Astrocyte (in vitro differentiated cells and primary cell): ENCODE data around the gene NXNL1. TPM values are rescaled to one million over a fixed set of nuclear protein-coding genes. Genes with fewer than 3 reads are reported as not detected.

ENCODE experiments used
- DNase-seq: peaks from one replicate; pipeline ENCODE4 v3.0.0-alpha.2; 2010; ENCODE audit warnings: low read depth
- FAIRE-seq: peaks from 2 replicates; lab custom pipeline; 2011; peaks lifted over from hg19 to GRCh38; lab: Jason Lieb, UNC
- H2AFZ ChIP-seq: 2 replicates; pipeline ENCODE4 v1.6.0; 2012; ENCODE audit warnings: low read depth, low read length, inconsistent platforms
- H3K27ac ChIP-seq: 2 replicates; pipeline ENCODE4 v1.5.1; 2011; ENCODE audit warnings: low read depth, low read length, inconsistent platforms
- H3K27me3 ChIP-seq: 2 replicates; pipeline ENCODE4 v1.6.0; 2011; ENCODE audit warnings: low read length, inconsistent platforms; ENCODE audit not compliant: insufficient read depth
- H3K36me3 ChIP-seq: 2 replicates; pipeline ENCODE4 v1.5.1; 2011; ENCODE audit warnings: low read length, inconsistent platforms; ENCODE audit not compliant: insufficient read depth
- H3K4me1 ChIP-seq: 2 replicates; pipeline ENCODE4 v1.5.1; 2011; ENCODE audit warnings: low read length, inconsistent platforms; ENCODE audit not compliant: insufficient read depth
- H3K4me2 ChIP-seq: 2 replicates; pipeline ENCODE4 v1.6.0; 2012; ENCODE audit warnings: low read length, inconsistent platforms
- H3K4me3 ChIP-seq: 2 replicates; pipeline ENCODE4 v1.5.1; 2011; ENCODE audit warnings: low read depth, mild to moderate bottlenecking, low read length, inconsistent platforms; ENCODE audit not compliant: insufficient read depth
- H3K79me2 ChIP-seq: 2 replicates; pipeline ENCODE4 v1.6.0; 2012; ENCODE audit warnings: mild to moderate bottlenecking, low read length, inconsistent platforms; ENCODE audit not compliant: insufficient read depth
- H3K9ac ChIP-seq: 2 replicates; pipeline ENCODE4 v1.6.0; 2012; ENCODE audit warnings: mild to moderate bottlenecking, low read length, inconsistent platforms
- H3K9me3 ChIP-seq: 2 replicates; pipeline ENCODE4 v1.5.1; 2012; ENCODE audit warnings: low read depth, mild to moderate bottlenecking, low read length, inconsistent platforms; ENCODE audit not compliant: insufficient read depth
- H4K20me1 ChIP-seq: 2 replicates; pipeline ENCODE4 v1.6.0; 2012; ENCODE audit warnings: low read length, inconsistent platforms; ENCODE audit not compliant: insufficient read depth
- H3K27ac Mint-ChIP-seq: one replicate; pipeline ENCODE4 v1.8.0; 2021; ENCODE audit warnings: mild to moderate bottlenecking, mixed read lengths; ENCODE audit not compliant: unreplicated experiment
- H3K27me3 Mint-ChIP-seq: one replicate; pipeline ENCODE4 v1.8.0; 2021; ENCODE audit warnings: low read depth, mixed read lengths; ENCODE audit not compliant: unreplicated experiment
- H3K36me3 Mint-ChIP-seq: one replicate; pipeline ENCODE4 v1.8.0; 2021; ENCODE audit warnings: low read depth, mixed read lengths; ENCODE audit not compliant: unreplicated experiment
- H3K4me1 Mint-ChIP-seq: one replicate; pipeline ENCODE4 v1.8.0; 2021; ENCODE audit warnings: low read depth, mixed read lengths; ENCODE audit not compliant: unreplicated experiment
- H3K4me3 Mint-ChIP-seq: one replicate; pipeline ENCODE4 v1.8.0; 2021; ENCODE audit warnings: mild to moderate bottlenecking, moderate library complexity, mixed read lengths; ENCODE audit not compliant: unreplicated experiment
- H3K9me3 Mint-ChIP-seq: one replicate; pipeline ENCODE4 v1.8.0; 2021; ENCODE audit warnings: mild to moderate bottlenecking, mixed read lengths; ENCODE audit not compliant: unreplicated experiment
- CTCF ChIP-seq: IDR thresholded peaks from 2 replicates; pipeline ENCODE4 v1.5.1; 2011; ENCODE audit warnings: low read depth, mild to moderate bottlenecking, inconsistent platforms, low read length, moderate library complexity; ENCODE audit not compliant: insufficient read depth
- EZH2 ChIP-seq: IDR thresholded peaks from 2 replicates; pipeline ENCODE4 v1.6.1; 2012; ENCODE audit warnings: mild to moderate bottlenecking, low read length, inconsistent platforms; ENCODE audit not compliant: insufficient read depth
- total RNA-seq: library from RNA; stranded (reverse); gene quantifications from 2 replicates; pipeline ENCODE4 v1.2.1, GENCODE V29; 2021

Gene NXNL1
- total RNA-seq, 1 donor from 2014 or later: not detected

DNA sequence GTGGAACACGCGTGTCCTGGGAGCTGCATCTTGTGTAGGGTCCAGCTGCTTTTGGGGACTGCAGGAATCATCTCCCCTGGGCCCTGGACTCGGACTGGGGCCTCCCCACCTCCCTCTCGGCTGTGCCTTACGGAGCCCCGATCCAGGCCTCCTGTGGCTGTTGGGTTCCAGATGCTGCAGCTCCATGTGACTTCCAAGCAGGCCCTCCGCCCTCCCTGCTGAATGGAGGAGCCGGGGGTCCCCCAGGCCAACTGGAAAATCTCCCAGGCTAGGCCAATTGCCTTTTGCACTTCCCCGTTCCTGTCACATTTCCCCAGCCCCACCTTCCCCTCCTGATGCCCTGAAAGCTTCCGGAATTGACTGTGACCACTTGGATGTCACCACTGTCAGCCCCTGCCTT is 44.5 kb upstream of the NXNL1 start:
- H3K36me3 Mint-ChIP-seq: peaks cover 26% of the 10 kb centered on the region
- Histone ChIP-seq H3K79me2 (peaks cover 30% of the 10 kb centered on the region), H3K4me2 (no peak overlapping the region), H4K20me1 (peaks cover 16% of the 10 kb centered on the region), H2AFZ (no peak overlapping the region), H3K9ac (no peak overlapping the region), H3K27ac (no peak overlapping the region), H3K4me3 (no peak overlapping the region), H3K9me3 (no peaks in the 10 kb centered on the region), H3K4me1 (peaks cover 4% of the 10 kb centered on the region), H3K36me3 (no peaks in the 10 kb centered on the region), H3K27me3 (no peaks in the 10 kb centered on the region)
- H3K4me1 Mint-ChIP-seq: peaks cover 11% of the 10 kb centered on the region
- no peak for TF ChIP-seq EZH2
- no peak for TF ChIP-seq CTCF
- DNase-seq (no peak), FAIRE-seq (no peak)
- H3K4me3 Mint-ChIP-seq: peak overlapping the region; percentile 31
- no peaks in the 10 kb centered on the region for H3K27me3 Mint-ChIP-seq
- peaks cover 7% of the 10 kb centered on the region for H3K9me3 Mint-ChIP-seq
- H3K27ac Mint-ChIP-seq: no peak overlapping the region

- Mint-ChIP-seq H3K4me1 (peaks cover 13% of the 10 kb centered on the region), H3K9me3 (peaks cover 3% of the 10 kb centered on the region), H3K27me3 (no peaks in the 10 kb centered on the region), H3K27ac (no peak overlapping the region), H3K36me3 (peaks cover 23% of the 10 kb centered on the region), H3K4me3 (no peak overlapping the region)
- no peaks in the 10 kb centered on the region for H3K9me3 ChIP-seq
- H3K36me3 ChIP-seq: no peaks in the 10 kb centered on the region
- H3K4me1 ChIP-seq: peaks cover 9% of the 10 kb centered on the region
- H4K20me1 ChIP-seq: peaks cover 23% of the 10 kb centered on the region
- no peaks in the 10 kb centered on the region for H3K27me3 ChIP-seq
- TF ChIP-seq EZH2 (no peak), CTCF (no peak)
- H3K79me2 ChIP-seq: peaks cover 22% of the 10 kb centered on the region
- H3K9ac ChIP-seq: no peak overlapping the region
- FAIRE-seq: no peak
- DNase-seq: no peak
- H3K4me2 ChIP-seq: no peak overlapping the region
- no peak overlapping the region for H3K4me3 ChIP-seq
- no peak overlapping the region for H2AFZ ChIP-seq
- no peak overlapping the region for H3K27ac ChIP-seq
Measured at GRCh38 chr19:17504456-17504855, 43.7 kb upstream of the NXNL1 start.

GRCh38 chr19:17504030-17504429 is 43.3 kb upstream of the NXNL1 start:
- no peaks in the 10 kb centered on the region for H3K36me3 ChIP-seq

More at GRCh38 chr19:17504030-17504429, 43.3 kb upstream of the NXNL1 start:
- Histone ChIP-seq H3K79me2 (peaks cover 18% of the 10 kb centered on the region), H3K27me3 (no peaks in the 10 kb centered on the region), H3K9ac (no peak overlapping the region), H3K27ac (no peak overlapping the region), H3K9me3 (no peaks in the 10 kb centered on the region), H2AFZ (no peak overlapping the region), H3K4me2 (no peak overlapping the region), H3K4me3 (no peak overlapping the region), H3K4me1 (peaks cover 9% of the 10 kb centered on the region), H4K20me1 (peaks cover 23% of the 10 kb centered on the region)
- no peak overlapping the region for H3K27ac Mint-ChIP-seq
- H3K9me3 Mint-ChIP-seq: peaks cover 3% of the 10 kb centered on the region
- H3K27me3 Mint-ChIP-seq: no peaks in the 10 kb centered on the region
- DNase-seq: no peak
- H3K4me3 Mint-ChIP-seq: no peak overlapping the region
- no peak for FAIRE-seq
- peaks cover 23% of the 10 kb centered on the region for H3K36me3 Mint-ChIP-seq
- TF ChIP-seq EZH2: no peak
- no peak for TF ChIP-seq CTCF
- H3K4me1 Mint-ChIP-seq: peaks cover 15% of the 10 kb centered on the region
